CD14-positive monocyte (primary cell): ENCODE results near the gene TOMM20. TPM values are rescaled to one million over a fixed set of nuclear protein-coding genes. Genes with fewer than 3 reads are reported as not detected.

Experiments
- DNase-seq, 3 donors: peaks; one replicate each; pipeline ENCODE4 v3.0.0-alpha.2; 2011 to 2022
- H2AFZ ChIP-seq: 2 replicates; pipeline ENCODE4 v1.6.0; 2012; ENCODE audit warnings: mild to moderate bottlenecking, low read depth, low read length, inconsistent platforms; ENCODE audit not compliant: insufficient read depth, poor library complexity, severe bottlenecking
- H3K27ac ChIP-seq, 2 donors: 1 replicate in 1 of 2; 2 replicates in 1 of 2; pipeline ENCODE4 v1.5.1; 2012 to 2013; ENCODE audit warnings: low read length in 2 of 2, control low read depth in 1 of 2, inconsistent platforms in 1 of 2, low read depth in 1 of 2, mild to moderate bottlenecking in 1 of 2
- H3K27me3 ChIP-seq, 2 donors: one replicate each; pipeline versions ENCODE4 v1.6.0 to v1.6.1; 2011 to 2013; ENCODE audit warnings: low read length in 2 of 2; ENCODE audit not compliant: control insufficient read depth in 2 of 2, insufficient read depth in 2 of 2
- H3K36me3 ChIP-seq, 2 donors: replicated peaks in 1 of 2; 1 replicate in 1 of 2; 2 replicates in 1 of 2; pipeline versions ENCODE4 v1.5.1 to v1.6.1; 2012 to 2013; ENCODE audit warnings: low read length in 2 of 2, control low read depth in 1 of 2, inconsistent platforms in 1 of 2, mild to moderate bottlenecking in 1 of 2; ENCODE audit not compliant: insufficient read depth in 2 of 2, control insufficient read depth in 1 of 2
- H3K4me1 ChIP-seq, 2 donors: 1 replicate in 1 of 2; 2 replicates in 1 of 2; pipeline versions ENCODE4 v1.5.1 to v1.6.1; 2012 to 2013; ENCODE audit warnings: low read length in 2 of 2, control low read depth in 1 of 2, inconsistent platforms in 1 of 2, mild to moderate bottlenecking in 1 of 2, moderate library complexity in 1 of 2; ENCODE audit not compliant: insufficient read depth in 2 of 2, control insufficient read depth in 1 of 2
- H3K4me2 ChIP-seq: replicated peaks from 2 replicates; pipeline ENCODE3; 2012; ENCODE audit warnings: low read length, moderate library complexity, mild to moderate bottlenecking; ENCODE audit not compliant: poor library complexity, severe bottlenecking; ENCODE audit errors: extremely low read depth
- H3K4me3 ChIP-seq, 3 experiments: fragments of 200-600 bp in 1 of 3; sonication (generic) in 1 of 3; replicated peaks in 1 of 3; 1 replicate in 2 of 3; 2 replicates in 1 of 3; pipeline ENCODE4 v1.5.1; 2011 to 2013; ENCODE audit warnings: low read length in 3 of 3, mild to moderate bottlenecking in 3 of 3, control low read depth in 2 of 3, low read depth in 2 of 3, inconsistent platforms in 1 of 3, moderate library complexity in 1 of 3
- H3K79me2 ChIP-seq: 2 replicates; pipeline ENCODE4 v1.6.0; 2012; ENCODE audit warnings: mild to moderate bottlenecking, control low read depth, inconsistent platforms, low read length, moderate library complexity; ENCODE audit not compliant: insufficient read depth
- H3K9ac ChIP-seq: 2 replicates; pipeline ENCODE4 v1.6.0; 2017; ENCODE audit warnings: low read length, mild to moderate bottlenecking; ENCODE audit not compliant: insufficient read depth, poor library complexity, severe bottlenecking
- H3K9me3 ChIP-seq, 2 donors: replicated peaks in 1 of 2; 1 replicate in 1 of 2; 2 replicates in 1 of 2; pipeline versions ENCODE4 v1.5.1 to v1.6.1; 2012 to 2013; ENCODE audit warnings: low read length in 2 of 2, control low read depth in 1 of 2; ENCODE audit not compliant: control insufficient read depth in 1 of 2, insufficient read depth in 1 of 2
- H4K20me1 ChIP-seq: 2 replicates; pipeline ENCODE4 v1.6.0; 2012; ENCODE audit warnings: mild to moderate bottlenecking, low read length, control low read depth, moderate library complexity; ENCODE audit not compliant: insufficient read depth
- H3K27ac Mint-ChIP-seq, 7 donors: one replicate each; pipeline ENCODE4 v1.8.0; 2020; ENCODE audit warnings: mild to moderate bottlenecking in 7 of 7, mixed read lengths in 7 of 7, moderate library complexity in 6 of 7, inconsistent platforms in 2 of 7
- H3K27me3 Mint-ChIP-seq, 3 donors: one replicate each; pipeline ENCODE4 v1.8.0; 2021 to 2022; ENCODE audit warnings: low read depth in 3 of 3, mild to moderate bottlenecking in 3 of 3, mixed read lengths in 3 of 3, moderate library complexity in 3 of 3, inconsistent platforms in 1 of 3
- H3K36me3 Mint-ChIP-seq, 2 donors: one replicate each; pipeline ENCODE4 v1.8.0; 2020; ENCODE audit warnings: mixed read lengths in 2 of 2, inconsistent platforms in 1 of 2, mild to moderate bottlenecking in 1 of 2
- H3K4me1 Mint-ChIP-seq: one replicate; pipeline ENCODE4 v1.8.0; 2020; ENCODE audit warnings: mild to moderate bottlenecking, mixed read lengths
- H3K4me3 Mint-ChIP-seq, 2 donors: one replicate each; pipeline ENCODE4 v1.8.0; 2020; ENCODE audit warnings: mild to moderate bottlenecking in 2 of 2, mixed read lengths in 2 of 2, moderate library complexity in 1 of 2
- H3K9me3 Mint-ChIP-seq, 7 donors: one replicate each; pipeline ENCODE4 v1.8.0; 2020 to 2022; ENCODE audit warnings: mixed read lengths in 7 of 7, mild to moderate bottlenecking in 6 of 7, moderate library complexity in 6 of 7, inconsistent platforms in 2 of 7
- CTCF ChIP-seq: fragments of 200-600 bp; IDR thresholded peaks from one replicate; pipeline ENCODE4 v1.8.0; 2022; ENCODE audit warnings: antibody characterized with exemption, mild to moderate bottlenecking
- WGBS: methylation state at CpG from one replicate; pipeline ENCODE4 v1.1.5; 2013; ENCODE audit warnings: missing lambda C conversion rate; ENCODE audit not compliant: insufficient coverage; 5-methylcytosine and 5-hydroxymethylcytosine counted together
- intact Hi-C, 2 donors: fragments of 100-400 bp; cut with micrococcal nuclease; formaldehyde crosslinking; loops; one replicate each; pipeline versions ENCODE4 v1.15.0 to v1.15.1; 2023
- polyA plus RNA-seq, 3 donors: library from polyadenylated mRNA; depleted of rRNA in 1 of 3; unstranded in 2 of 3; stranded (reverse) in 1 of 3; fragments of 300-500 nt in 2 of 3; fragments of >200 nt in 1 of 3; fragmentation: Illumina TruSeq in 2 of 3; gene quantifications; 1 replicate in 2 of 3; 2 replicates in 1 of 3; pipeline ENCODE4 v1.2.3, GENCODE V29; 2012 to 2021

TOMM20 gene
- polyA plus RNA-seq, 3 donors = 26.5 to 34.8 (median 31.5) TPM

GRCh38 chr1:235152235-235152634, 23.6 kb upstream of the TOMM20 start:
- peaks cover 19% of the 10 kb centered on the region for H4K20me1 ChIP-seq
- no peaks in the 10 kb centered on the region for H3K27me3 ChIP-seq
- Mint-ChIP-seq H3K36me3 (peaks cover 62 to 84% of the 10 kb centered on the region in 2 donors), H3K9me3 (no peaks in the 10 kb centered on the region), H3K4me1 (no peaks in the 10 kb centered on the region), H3K27ac (no peak overlapping the region), H3K27me3 (no peaks in the 10 kb centered on the region), H3K4me3 (no peak overlapping the region)
- H3K9me3 ChIP-seq = no peaks in the 10 kb centered on the region
- H3K36me3 ChIP-seq = peaks cover 80 to 97% of the 10 kb centered on the region in 2 donors
- no peak for DNase-seq
- no peak overlapping the region for H3K4me2 ChIP-seq
- H3K9ac ChIP-seq = no peak overlapping the region
- peaks cover 22% of the 10 kb centered on the region for H3K79me2 ChIP-seq
- TF ChIP-seq CTCF = no peak
- H3K4me1 ChIP-seq = no peaks in the 10 kb centered on the region
- intact Hi-C loops = no loop called here
- no peak overlapping the region for H2AFZ ChIP-seq
- H3K4me3 ChIP-seq = no peak overlapping the region
- H3K27ac ChIP-seq = no peak overlapping the region

- no CpG with 5 or more reads among the region's 2 CpGs for WGBS
- intact Hi-C loops = no loop called here
Observed at GRCh38 chr1:235151033-235151432, 22.4 kb upstream of the TOMM20 start.

More at GRCh38 chr1:235151033-235151432, 22.4 kb upstream of the TOMM20 start:
- Mint-ChIP-seq H3K36me3 (peaks cover 69 to 92% of the 10 kb centered on the region in 2 donors), H3K27ac (no peak overlapping the region), H3K27me3 (no peaks in the 10 kb centered on the region), H3K4me3 (no peak overlapping the region), H3K9me3 (no peaks in the 10 kb centered on the region), H3K4me1 (no peaks in the 10 kb centered on the region)
- peaks cover 80 to 96% of the 10 kb centered on the region in 2 donors for H3K36me3 ChIP-seq
- no peaks in the 10 kb centered on the region for H3K27me3 ChIP-seq
- H3K9ac ChIP-seq = no peak overlapping the region
- TF ChIP-seq CTCF = no peak
- H3K9me3 ChIP-seq = no peaks in the 10 kb centered on the region
- peaks cover 11% of the 10 kb centered on the region for H3K79me2 ChIP-seq
- H3K27ac ChIP-seq = no peak overlapping the region
- H3K4me1 ChIP-seq = no peaks in the 10 kb centered on the region
- H3K4me3 ChIP-seq = no peak overlapping the region
- H4K20me1 ChIP-seq = peaks cover 15% of the 10 kb centered on the region
- no peak overlapping the region for H3K4me2 ChIP-seq
- no peak for DNase-seq
- no peak overlapping the region for H2AFZ ChIP-seq
